ENCODE data around the gene IFNAR1.

DNA sequence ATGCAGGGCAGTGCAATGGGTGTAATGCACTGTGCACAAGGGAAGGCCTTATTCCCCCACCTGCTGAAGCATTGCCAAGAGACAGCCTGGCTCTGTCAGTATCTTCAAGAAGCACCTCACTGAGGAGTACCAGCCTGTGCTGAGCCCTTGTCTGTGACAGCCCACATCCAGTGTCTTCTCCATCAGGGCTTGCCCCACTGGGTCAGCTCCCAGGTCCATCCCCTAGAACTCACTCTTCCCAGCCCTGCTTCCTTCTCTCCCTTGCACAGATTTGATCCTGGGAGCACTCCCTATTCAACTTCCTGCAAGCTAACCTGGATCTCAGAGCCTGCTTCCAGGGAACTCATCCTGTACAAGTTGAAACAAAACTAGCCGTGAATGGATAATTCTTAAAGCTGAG, 44.8 kb downstream of the IFNAR1 start:
- TF ChIP-seq POLR2A (IDR thresholded peaks at IDR 0.05; ENCODE audit: low read depth, low read length) (no peak), TAF1 (IDR thresholded peaks at IDR 0.05; ENCODE audit: borderline replicate concordance, low read depth, low read length) (no peak)
